Endothelial cell of umbilical vein (primary cell): Measurements from ENCODE around the gene PLA2G2D. TPM values are rescaled to one million over a fixed set of nuclear protein-coding genes. Genes with fewer than 3 reads are reported as not detected.

Source experiments
- BruUV-seq: library from RNA; stranded (reverse); fragments of 400-500 nt; replicated peaks from 2 replicates; lab custom pipeline; 2021; lab: Mats Ljungman, UMichigan
- CTCF ChIA-PET: fragments of 300-600, 350-600 bp; sonication (Branson Sonifier 250); formaldehyde crosslinking; loops from one replicate; lab custom pipeline; 2021; ENCODE audit warnings: antibody characterized with exemption, inconsistent platforms; lab: Charles Lee
- POLR2A ChIA-PET: fragments of 300-600, 350-600 bp; sonication (Branson Sonifier 250); formaldehyde crosslinking; loops from one replicate; lab custom pipeline; 2021; ENCODE audit warnings: antibody characterized with exemption, inconsistent platforms; lab: Charles Lee
- DNase-seq: peaks from one replicate; pipeline ENCODE4 v3.0.0-alpha.2; 2011; ENCODE audit warnings: low read depth, low spot score
- FAIRE-seq: peaks from 2 replicates; lab custom pipeline; 2011; peaks lifted over from hg19 to GRCh38; lab: Jason Lieb, UNC
- H2AFZ ChIP-seq: 2 replicates; pipeline ENCODE4 v1.6.0; 2012; ENCODE audit warnings: low read depth, low read length, control low read depth, inconsistent platforms
- H3K27ac ChIP-seq: 2 replicates; pipeline ENCODE4 v1.5.1; 2011; ENCODE audit warnings: low read depth, mild to moderate bottlenecking, control low read depth, low read length, moderate library complexity; ENCODE audit not compliant: insufficient read depth
- H3K27me3 ChIP-seq, 2 experiments: 2 replicates each; pipeline versions ENCODE4 v1.6.0 to v1.6.1; 2011; ENCODE audit warnings: low read length in 2 of 2, mixed read lengths in 1 of 2; ENCODE audit not compliant: control insufficient read depth in 2 of 2, insufficient read depth in 2 of 2
- H3K36me3 ChIP-seq, 2 experiments: 2 replicates in 1 of 2; 3 replicates in 1 of 2; pipeline ENCODE4 v1.5.1; 2011; ENCODE audit warnings: low read length in 2 of 2, mild to moderate bottlenecking in 1 of 2, moderate library complexity in 1 of 2; ENCODE audit not compliant: control insufficient read depth in 2 of 2, insufficient read depth in 2 of 2; ENCODE audit errors: extremely low read depth in 1 of 2
- H3K4me1 ChIP-seq: 3 replicates; pipeline ENCODE4 v1.5.1; 2011; ENCODE audit warnings: mild to moderate bottlenecking, low read length; ENCODE audit not compliant: control insufficient read depth, insufficient read depth; ENCODE audit errors: extremely low read depth
- H3K4me2 ChIP-seq: 2 replicates; pipeline ENCODE4 v1.6.1; 2011; ENCODE audit warnings: low read length, control low read depth, mixed read lengths; ENCODE audit not compliant: insufficient read depth
- H3K4me3 ChIP-seq, 3 experiments: fragments of 200-600 bp in 1 of 3; sonication (generic), shearing (Covaris generic) in 1 of 3; replicated peaks in 1 of 3; 2 replicates each; pipeline ENCODE4 v1.5.1; 2011 to 2016; ENCODE audit warnings: control low read depth in 3 of 3, low read length in 3 of 3, mild to moderate bottlenecking in 2 of 3, inconsistent platforms in 1 of 3, low read depth in 1 of 3, moderate library complexity in 1 of 3; ENCODE audit not compliant: insufficient read depth in 1 of 3
- H3K79me2 ChIP-seq: 2 replicates; pipeline ENCODE4 v1.6.0; 2012; ENCODE audit warnings: low read length, inconsistent platforms; ENCODE audit not compliant: control insufficient read depth, insufficient read depth
- H3K9ac ChIP-seq: replicated peaks from 2 replicates; pipeline ENCODE3; 2011; ENCODE audit warnings: low read length, control low read depth; ENCODE audit not compliant: insufficient read depth; ENCODE audit errors: extremely low read depth
- H3K9me1 ChIP-seq: replicated peaks from 3 replicates; pipeline ENCODE4 v1.6.0; 2011; ENCODE audit warnings: mild to moderate bottlenecking, low read length; ENCODE audit not compliant: control insufficient read depth, insufficient read depth; ENCODE audit errors: extremely low read depth
- H3K9me3 ChIP-seq: replicated peaks from 2 replicates; pipeline ENCODE4 v1.5.1; 2012; ENCODE audit warnings: low read length, inconsistent platforms; ENCODE audit not compliant: control insufficient read depth, insufficient read depth
- H4K20me1 ChIP-seq: replicated peaks from 2 replicates; pipeline ENCODE3; 2011; ENCODE audit warnings: mild to moderate bottlenecking, low read length; ENCODE audit not compliant: control insufficient read depth, insufficient read depth; ENCODE audit errors: extremely low read depth
- EZH2 ChIP-seq: IDR thresholded peaks from 2 replicates; pipeline ENCODE4 v1.6.1; 2012; ENCODE audit warnings: borderline replicate concordance, low read depth, mild to moderate bottlenecking, moderate library complexity, low read length, inconsistent platforms; ENCODE audit not compliant: severe bottlenecking
- JUN ChIP-seq: IDR thresholded peaks from 2 replicates; pipeline ENCODE4 v1.6.1; 2011; ENCODE audit warnings: borderline replicate concordance, low read depth; ENCODE audit not compliant: insufficient read length, insufficient read depth
- MYC ChIP-seq: IDR thresholded peaks from one replicate; pipeline ENCODE4 v1.6.1; 2011; ENCODE audit warnings: mild to moderate bottlenecking, low read depth, low read length
- POLR2A ChIP-seq: IDR thresholded peaks from 2 replicates; pipeline ENCODE4 v1.6.1; 2012; ENCODE audit warnings: low read depth, mild to moderate bottlenecking, control low read depth, low read length
- POLR2AphosphoS5 ChIP-seq: IDR thresholded peaks from 2 replicates; pipeline ENCODE4 v1.6.1; 2012; ENCODE audit warnings: low read depth, mild to moderate bottlenecking, control low read depth, low read length, moderate library complexity; ENCODE audit not compliant: insufficient read depth
- dilution Hi-C: fragments of 300-500 bp; cut with MboI; formaldehyde crosslinking; loops from one replicate; pipeline ENCODE4 v1.15.0; 2019; ENCODE audit warnings: low sequenced_read_pairs; ENCODE audit not compliant: extremely low pct_ligation_motif_present
- intact Hi-C: fragments of 100-400 bp; cut with micrococcal nuclease; formaldehyde crosslinking; loops from one replicate; pipeline ENCODE4 v1.10.0; 2022
- polyA plus RNA-seq, 4 experiments: library from polyadenylated mRNA; depleted of rRNA in 3 of 4; stranded (reverse) in 3 of 4; unstranded in 1 of 4; fragments of >200 nt; gene quantifications; 2 replicates each; pipeline versions ENCODE4 v1.2.1 to v1.2.3, GENCODE V29; 2011 to 2012; ENCODE audit warnings: missing spikeins in 1 of 4
- total RNA-seq: library from RNA; stranded (reverse); gene quantifications from 2 replicates; pipeline ENCODE4 v1.2.3, GENCODE V29; 2021
- TF ChIP-seq, protein P1 (sequence below): IDR thresholded peaks from 2 replicates; pipeline ENCODE4 v1.6.1; 2011; ENCODE audit not compliant: insufficient read depth, insufficient read length

Gene PLA2G2D
- total and polyA plus RNA-seq, 2 donors (not counting 3 experiments of a cell fraction or from before 2014, with no cell fraction given) = not detected

DNA sequence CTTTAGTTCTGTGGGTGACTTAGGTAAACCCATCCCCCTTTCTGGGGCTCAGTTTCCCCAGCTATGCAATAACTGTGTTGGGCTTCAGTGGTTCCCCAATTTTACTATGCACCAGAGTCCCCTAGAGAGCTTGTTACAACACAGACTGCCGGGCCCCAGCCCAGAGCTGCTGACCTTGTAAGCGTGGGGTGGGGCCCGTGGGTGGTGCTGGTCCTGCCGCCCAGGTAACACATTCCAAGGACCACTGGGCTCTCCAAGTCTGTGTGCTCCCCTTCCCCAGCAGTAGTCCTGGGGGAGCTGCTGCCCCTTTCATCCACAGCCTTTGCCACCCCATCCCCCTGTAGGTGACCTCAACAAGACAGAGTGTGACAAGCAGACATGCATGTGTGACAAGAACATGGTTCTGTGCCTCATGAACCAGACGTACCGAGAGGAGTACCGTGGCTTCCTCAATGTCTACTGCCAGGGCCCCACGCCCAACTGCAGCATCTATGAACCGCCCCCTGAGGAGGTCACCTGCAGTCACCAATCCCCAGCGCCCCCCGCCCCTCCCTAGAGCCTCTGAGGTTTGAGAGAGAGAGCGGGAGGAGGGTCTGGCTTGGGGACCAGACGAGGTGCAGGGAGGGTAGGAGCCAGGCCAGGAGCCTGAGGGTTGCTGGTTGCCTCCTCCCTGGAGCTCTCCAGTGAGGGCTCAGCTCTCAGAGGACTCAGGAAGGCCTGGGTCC, 28.7 kb upstream of the PLA2G2D start:
- Histone ChIP-seq H4K20me1 (no peaks in the 10 kb centered on the region), H3K36me3 (no peaks in the 10 kb centered on the region), H3K27ac (no peak overlapping the region), H3K4me2 (no peak overlapping the region), H3K4me3 (no peak overlapping the region), H2AFZ (no peak overlapping the region), H3K27me3 (no peaks in the 10 kb centered on the region), H3K4me1 (peaks cover 4% of the 10 kb centered on the region), H3K9me1 (no peaks in the 10 kb centered on the region), H3K9ac (no peak overlapping the region), H3K79me2 (no peaks in the 10 kb centered on the region), H3K9me3 (no peaks in the 10 kb centered on the region)
- FAIRE-seq = no peak
- no TSS peak for BruUV-seq
- ChIA-PET CTCF (interaction anchor here (1.0 to 2.1 kb wide), 4 partner anchors 46 to 230 kb away, joined by 4 to 10 read pairs (median 5); no protein-coding TSS in a partner anchor), POLR2A (no interaction called here)
- no peak for DNase-seq
- intact Hi-C loops = no loop called here
- dilution Hi-C loops = no loop called here
- no peak for TF ChIP-seq POLR2AphosphoS5
- TF ChIP-seq JUN = no peak
- TF ChIP-seq MYC = no peak
- TF ChIP-seq, protein P1, sequence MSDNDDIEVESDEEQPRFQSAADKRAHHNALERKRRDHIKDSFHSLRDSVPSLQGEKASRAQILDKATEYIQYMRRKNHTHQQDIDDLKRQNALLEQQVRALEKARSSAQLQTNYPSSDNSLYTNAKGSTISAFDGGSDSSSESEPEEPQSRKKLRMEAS = no peak
- TF ChIP-seq POLR2A = no peak
- TF ChIP-seq EZH2 = no peak
